Astrocyte of the cerebellum (primary cell): ENCODE results near the gene NFIA.

ENCODE experiments used
- DNase-seq: peaks from one replicate; pipeline ENCODE4 v3.0.0-alpha.2; 2011; ENCODE audit warnings: low read depth
- H3K4me3 ChIP-seq: 2 replicates; pipeline ENCODE4 v1.5.1; 2011; ENCODE audit warnings: mild to moderate bottlenecking, low read depth, low read length, moderate library complexity
- in situ Hi-C: cut with HindIII; loops from 2 replicates; pipeline ENCODE4 v1.10.0; 2017; ENCODE audit warnings: low sequenced_read_pairs
- TF ChIP-seq, protein P1 (sequence below): IDR thresholded peaks from 2 replicates; pipeline ENCODE4 v1.5.1; 2012; ENCODE audit warnings: low read length, low read depth, moderate library complexity, mild to moderate bottlenecking; ENCODE audit errors: missing control alignments

Gene NFIA

DNA sequence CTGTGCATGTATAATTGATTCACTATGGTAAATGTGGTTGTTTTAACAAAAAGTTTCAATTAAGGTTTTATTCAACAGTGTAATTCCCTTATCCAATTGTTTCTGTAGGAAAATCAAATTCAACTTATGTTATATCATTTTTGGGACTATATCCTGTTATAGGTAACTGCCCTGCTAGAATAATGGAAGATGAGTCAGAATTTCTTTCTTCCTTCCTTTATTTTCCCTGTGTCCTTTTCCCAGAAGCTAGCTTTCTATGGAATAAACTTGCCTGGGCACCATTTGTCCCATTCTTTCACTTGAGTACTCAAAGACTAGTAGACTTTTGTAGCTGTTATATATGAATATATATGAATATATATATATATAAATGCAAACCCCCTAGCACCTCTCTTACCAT is 341.3 kb downstream of the NFIA start:
- no peak for DNase-seq
- TF ChIP-seq, protein P1, sequence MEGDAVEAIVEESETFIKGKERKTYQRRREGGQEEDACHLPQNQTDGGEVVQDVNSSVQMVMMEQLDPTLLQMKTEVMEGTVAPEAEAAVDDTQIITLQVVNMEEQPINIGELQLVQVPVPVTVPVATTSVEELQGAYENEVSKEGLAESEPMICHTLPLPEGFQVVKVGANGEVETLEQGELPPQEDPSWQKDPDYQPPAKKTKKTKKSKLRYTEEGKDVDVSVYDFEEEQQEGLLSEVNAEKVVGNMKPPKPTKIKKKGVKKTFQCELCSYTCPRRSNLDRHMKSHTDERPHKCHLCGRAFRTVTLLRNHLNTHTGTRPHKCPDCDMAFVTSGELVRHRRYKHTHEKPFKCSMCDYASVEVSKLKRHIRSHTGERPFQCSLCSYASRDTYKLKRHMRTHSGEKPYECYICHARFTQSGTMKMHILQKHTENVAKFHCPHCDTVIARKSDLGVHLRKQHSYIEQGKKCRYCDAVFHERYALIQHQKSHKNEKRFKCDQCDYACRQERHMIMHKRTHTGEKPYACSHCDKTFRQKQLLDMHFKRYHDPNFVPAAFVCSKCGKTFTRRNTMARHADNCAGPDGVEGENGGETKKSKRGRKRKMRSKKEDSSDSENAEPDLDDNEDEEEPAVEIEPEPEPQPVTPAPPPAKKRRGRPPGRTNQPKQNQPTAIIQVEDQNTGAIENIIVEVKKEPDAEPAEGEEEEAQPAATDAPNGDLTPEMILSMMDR, result no peak
- in situ Hi-C loops, result no loop called here
- H3K4me3 ChIP-seq, result no peak overlapping the region

DNA sequence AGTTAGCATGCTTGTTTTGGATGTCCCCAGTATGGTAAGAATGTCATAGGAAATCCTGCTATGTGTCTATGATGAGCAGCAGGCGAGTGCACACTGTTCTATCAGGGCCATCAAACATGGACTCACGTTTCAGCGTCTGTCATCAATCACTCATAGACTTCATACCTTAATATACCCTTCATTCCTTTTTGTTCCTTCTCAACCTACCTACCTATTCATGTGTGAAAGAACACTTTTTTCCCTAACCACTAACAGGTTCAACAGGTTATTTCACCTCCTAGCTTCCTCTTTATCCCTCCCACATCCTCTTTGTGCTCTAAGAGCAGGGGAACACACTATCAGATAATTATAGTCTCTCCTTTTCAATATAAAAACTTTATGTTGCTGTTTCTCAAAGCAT is 342.0 kb downstream of the NFIA start:
- TF ChIP-seq, protein P1, result no peak
- in situ Hi-C loops, result no loop called here
- DNase-seq, result no peak
- no peak overlapping the region for H3K4me3 ChIP-seq

DNA sequence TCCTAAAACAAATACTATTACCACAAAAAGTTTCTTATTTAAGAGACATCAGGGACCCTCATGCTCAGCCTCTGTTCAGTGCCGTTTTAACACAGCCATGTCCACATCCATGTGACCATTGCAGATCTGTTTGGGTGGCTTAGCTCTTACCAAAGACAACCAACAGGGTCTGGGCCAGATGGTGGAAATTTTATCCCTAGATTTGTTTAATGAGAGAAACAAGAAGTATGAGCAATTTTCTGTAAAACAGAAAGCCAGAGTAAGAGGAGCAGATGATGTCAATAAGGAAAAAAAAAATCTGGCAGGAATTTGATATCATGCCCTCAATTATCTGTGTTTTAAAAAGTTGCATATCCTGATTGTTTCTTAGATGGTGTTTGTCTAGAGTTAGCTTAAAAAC is 342.7 kb downstream of the NFIA start:
- DNase-seq, result no peak
- TF ChIP-seq, protein P1, result no peak
- H3K4me3 ChIP-seq, result no peak overlapping the region
- in situ Hi-C loops, result no loop called here

DNA sequence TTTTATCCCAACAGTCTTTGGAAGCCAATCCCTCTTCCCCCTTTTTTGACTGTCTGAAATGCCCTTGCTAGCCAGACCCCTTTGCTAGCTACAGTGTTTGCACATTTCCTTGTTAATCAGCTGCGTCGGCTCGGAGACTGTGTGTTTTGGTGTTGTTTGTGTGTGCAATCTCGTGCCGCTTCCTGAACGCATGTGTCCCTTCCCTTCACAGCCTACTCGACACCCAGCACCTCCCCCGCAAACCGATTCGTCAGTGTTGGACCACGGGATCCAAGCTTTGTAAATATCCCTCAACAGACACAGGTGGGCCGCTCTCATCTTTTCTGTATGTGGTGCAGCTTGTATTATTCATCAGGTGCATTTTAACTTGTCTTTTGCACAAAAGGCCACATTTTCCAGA is 343.9 kb downstream of the NFIA start:
- H3K4me3 ChIP-seq, result no peak overlapping the region
- DNase-seq, result no peak
- TF ChIP-seq, protein P1, result no peak
- in situ Hi-C loops, result no loop called here

DNA sequence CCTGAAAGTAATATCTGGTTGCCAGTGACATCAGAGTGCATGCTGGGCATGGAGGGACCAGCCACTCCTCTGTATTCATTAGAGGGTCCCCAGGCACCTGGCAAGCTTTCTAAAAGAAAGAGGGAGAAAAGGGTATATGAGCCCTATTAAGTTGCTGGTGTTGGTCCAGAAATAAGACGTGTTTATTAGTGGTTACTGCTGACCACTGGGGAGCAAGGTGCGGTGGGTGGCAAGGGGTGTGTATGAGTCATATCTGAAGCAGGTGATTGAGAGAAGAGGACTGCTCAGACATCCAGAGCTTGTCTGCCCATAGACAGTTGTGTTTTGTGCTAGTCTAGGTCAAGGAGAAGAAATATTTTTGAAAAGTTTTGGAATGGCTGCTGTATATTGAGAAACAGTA is 344.5 kb downstream of the NFIA start:
- in situ Hi-C loops, result no loop called here
- no peak overlapping the region for H3K4me3 ChIP-seq
- TF ChIP-seq, protein P1, result no peak
- DNase-seq, result no peak

DNA sequence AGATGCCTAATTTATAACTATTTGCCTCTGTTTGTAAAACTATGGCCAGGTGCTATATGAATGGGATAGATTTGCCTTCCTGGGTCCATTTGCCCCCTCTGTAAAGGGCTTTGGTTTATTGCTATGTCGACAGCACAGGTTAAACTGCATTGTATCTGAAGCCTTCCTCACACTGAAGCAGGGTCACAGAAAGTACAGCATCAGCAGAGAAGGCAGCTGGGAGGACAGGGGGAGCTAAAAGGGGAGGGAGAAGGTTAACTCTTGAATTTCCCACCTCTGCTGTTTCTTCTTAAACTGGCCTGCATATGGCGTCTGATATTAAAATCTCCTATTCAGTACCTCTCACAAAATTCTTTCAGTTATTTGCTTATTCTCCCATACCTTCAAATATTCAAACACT is 345.1 kb downstream of the NFIA start:
- H3K4me3 ChIP-seq, result no peak overlapping the region
- DNase-seq, result no peak
- in situ Hi-C loops, result no loop called here
- TF ChIP-seq, protein P1, result no peak

DNA sequence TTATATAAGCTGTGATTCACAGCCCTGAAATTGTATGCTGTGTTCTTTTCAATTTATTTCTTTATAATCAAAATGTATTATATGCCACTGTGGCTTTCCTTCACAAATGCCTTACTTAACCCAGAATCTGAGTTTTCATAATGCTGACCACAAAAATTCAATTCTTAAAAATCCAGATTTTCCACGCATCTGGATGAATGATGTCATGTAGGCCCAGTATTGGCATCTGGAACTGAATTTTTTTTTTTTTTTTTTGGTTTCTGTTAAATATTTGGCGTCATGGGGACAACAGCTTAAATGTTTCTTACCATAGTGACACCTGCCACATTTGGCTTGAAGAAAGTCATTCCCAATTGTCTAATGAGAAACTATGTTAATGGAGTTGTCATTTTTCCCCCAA is 345.8 kb downstream of the NFIA start:
- peak; percentile 78 for DNase-seq
- in situ Hi-C loops, result no loop called here
- no peak overlapping the region for H3K4me3 ChIP-seq
- TF ChIP-seq, protein P1, result no peak
